ENCODE data around the gene PTH1R.

The PTH1R gene

DNA sequence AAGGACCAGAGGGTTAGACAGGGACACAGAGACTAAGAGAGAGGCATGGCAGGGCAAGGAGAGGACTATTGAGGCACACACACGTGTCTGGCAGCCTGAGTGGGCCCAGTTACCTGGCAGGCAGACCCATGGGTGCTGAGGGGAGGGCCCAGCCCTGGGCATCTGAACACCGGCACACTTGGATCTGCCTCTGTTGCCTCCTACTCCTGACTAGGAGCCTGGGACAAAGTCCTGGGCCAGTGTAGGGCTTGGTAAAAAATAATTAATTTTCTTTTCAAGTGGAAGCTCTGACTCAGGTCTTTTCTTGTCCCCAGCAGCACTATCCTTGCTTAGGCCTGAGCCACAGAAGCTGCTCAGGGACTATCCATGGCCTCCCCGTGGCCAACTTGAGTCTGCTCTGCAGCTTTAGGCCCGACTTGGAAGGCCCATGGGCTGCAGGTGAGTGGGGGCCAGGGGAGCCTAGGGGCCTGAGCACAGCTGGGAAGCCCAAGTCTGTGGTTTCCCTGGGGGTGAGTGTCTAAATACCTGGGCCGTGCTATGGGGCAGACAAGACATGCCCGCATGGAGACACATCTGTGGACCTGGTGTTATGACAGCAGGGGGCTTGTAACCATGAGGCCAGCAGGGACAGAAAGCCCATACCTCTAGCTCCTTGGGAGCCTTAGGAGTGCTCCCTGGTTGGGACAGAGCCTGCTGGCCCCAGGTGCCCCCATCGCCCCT, at the start of gene PTH1R:
TSS of gene PTH1R (plus strand) at position 316 of the 720 bp plus-strand sequence. CDS start 5,839 bp downstream, outside the sequence.
- DNase-seq (ENCODE audit: low read depth in 3 of 3, low spot score in 1 of 3), result no peak

DNA sequence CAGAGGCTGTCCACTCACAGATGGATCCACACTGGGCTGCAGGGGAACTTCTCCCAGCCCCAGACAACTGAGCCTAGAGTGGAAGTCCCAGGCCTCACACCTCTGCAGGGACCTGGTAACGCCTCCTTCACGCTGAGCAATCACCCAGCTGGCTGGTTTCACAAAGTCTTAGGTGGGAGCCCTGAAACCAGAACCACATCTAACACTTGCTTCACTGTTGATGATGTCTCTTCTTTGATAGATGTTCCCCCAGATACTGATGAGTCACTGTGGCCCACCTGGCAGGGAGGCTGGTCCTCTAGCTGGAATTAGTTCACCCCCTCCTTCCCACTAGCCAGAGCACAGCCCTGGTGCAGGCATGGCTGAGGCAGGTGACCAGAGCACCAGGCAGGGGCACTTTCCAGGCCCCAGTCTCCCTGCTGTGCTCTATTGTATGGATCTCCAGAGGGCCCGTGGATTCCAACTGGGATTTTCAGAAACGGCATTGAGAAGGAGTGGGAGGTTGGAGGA, 47.8 kb upstream of the PTH1R start:
- DNase-seq (ENCODE audit: low read depth in 3 of 3, low spot score in 1 of 3), result no peak

DNA sequence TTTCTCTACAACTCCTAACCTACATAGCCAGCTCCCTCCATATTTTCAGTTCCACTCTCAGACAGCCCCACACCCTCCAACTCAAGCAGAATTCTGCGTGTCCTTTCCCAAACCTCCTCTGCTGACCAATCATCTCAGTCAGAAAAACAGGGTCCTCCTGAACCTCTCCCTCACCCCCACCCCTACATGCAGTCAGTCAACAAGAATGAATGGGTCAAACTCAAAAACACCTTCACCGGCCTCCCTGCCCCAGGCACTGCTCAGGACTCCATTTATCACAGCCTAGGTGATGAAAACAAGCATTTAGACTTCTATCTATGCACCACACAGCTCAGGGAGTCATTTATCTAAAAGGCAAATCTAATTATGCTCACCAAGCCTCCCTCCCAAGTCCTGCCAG, 46.7 kb upstream of the PTH1R start:
- DNase-seq (ENCODE audit: low read depth in 3 of 3, low spot score in 1 of 3), result no peak

DNA sequence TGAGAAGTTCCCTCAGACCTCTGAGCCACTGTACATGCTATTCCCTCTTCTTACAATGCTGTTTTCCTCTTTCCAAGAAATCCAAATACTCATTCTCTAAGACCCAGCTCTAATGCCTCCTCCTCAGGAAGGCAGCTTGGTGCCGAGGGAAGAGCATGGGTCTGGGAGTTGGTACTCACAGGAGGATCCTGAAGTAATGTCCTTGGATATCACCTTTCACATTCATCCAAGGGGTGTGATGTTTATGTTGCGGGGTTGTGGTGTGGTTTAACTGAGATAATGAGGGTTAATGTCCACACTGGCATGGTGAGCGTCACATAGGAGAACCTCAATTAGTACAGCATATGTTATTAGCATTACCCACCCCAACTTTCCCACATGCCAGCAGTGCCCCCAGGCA, 46.2 kb upstream of the PTH1R start:
- no peak for DNase-seq (ENCODE audit: low read depth in 3 of 3, low spot score in 1 of 3)

DNA sequence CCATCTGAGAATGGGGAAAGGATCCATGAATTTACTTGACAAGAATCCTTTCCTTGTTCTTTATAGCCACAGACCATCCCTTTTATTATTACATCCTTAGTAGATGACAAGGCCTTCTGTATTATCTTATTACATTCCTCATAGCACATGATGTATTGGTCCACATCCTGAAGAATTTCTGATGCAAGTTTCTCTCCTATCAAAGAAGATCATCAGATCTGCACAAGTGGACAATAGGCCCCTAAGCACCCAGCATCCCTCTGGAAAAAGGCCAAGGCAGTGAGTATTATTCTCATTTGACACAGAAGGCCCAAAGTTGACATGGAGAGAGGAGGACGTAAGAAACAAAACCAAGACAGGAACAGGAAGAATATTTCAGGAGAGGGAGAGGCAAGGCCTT, 45.7 kb upstream of the PTH1R start:
- no peak for DNase-seq (ENCODE audit: low read depth in 3 of 3, low spot score in 1 of 3)

DNA sequence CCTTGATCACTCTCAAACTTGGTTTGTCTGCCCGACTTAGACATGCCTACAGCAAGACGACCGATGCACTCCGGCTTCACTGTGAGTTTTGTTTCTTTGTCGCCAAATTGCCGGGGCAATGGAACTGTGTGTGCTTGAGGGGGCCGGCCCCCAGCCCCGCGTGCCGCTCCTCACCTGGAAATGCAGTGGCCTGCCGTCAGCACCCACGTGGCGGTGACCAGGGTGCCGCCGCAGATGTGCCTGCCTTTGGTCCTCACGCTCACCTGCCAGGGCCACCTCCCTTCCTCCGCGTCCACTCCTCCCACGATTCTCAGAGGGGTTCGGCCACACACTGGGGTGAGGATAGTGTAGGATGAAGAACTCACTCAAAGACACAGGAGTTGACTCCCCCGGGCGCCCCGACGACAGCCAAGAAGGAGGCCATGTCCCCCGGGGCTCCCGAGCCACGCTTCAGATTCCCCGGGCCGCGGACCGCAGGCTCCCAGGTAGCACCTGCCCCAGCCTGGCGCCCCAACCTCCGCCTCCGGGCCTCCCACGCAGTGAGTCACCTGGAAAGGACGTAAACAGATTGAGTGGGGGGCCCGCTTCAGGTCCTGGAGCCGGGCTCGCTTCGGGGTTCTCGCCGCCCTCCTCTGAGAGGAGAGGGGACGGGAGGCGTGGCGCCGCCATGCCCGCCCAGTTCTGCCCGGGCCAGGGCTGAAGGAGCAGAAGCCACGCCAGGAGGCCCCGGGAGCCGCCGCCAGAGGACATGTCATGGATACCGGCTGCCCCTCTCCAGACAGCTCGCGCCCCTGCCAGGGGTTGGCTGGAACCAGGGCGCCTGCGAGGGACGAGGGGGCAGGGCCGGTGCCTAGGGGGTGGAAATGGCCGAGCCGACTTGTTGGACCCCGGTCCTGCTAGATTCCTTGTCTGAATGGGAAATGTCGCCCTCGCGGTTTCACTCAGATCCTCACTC, 43.9 kb upstream of the PTH1R start:
- no peak for DNase-seq (ENCODE audit: low read depth in 3 of 3, low spot score in 1 of 3)

DNA sequence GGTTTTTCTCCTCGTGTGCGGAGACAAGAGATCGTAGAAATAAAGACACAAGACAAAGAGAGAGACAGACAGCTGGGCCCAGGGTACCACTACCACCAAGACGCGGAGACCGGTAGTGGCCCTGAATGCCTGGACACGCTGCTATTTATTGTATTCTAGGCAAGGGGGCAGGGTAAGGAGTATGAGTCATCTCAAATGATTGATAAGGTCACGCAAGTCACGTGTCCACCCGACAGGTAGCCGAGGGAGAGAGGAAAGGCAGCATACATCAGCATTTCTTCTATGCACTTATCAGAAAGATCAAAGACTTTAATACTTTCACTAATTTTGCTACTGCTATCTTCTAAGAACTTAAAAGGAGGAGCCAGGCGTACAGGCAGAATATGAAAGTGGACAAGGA, 42.5 kb upstream of the PTH1R start:
- no peak for DNase-seq (ENCODE audit: low read depth in 3 of 3, low spot score in 1 of 3)

DNA sequence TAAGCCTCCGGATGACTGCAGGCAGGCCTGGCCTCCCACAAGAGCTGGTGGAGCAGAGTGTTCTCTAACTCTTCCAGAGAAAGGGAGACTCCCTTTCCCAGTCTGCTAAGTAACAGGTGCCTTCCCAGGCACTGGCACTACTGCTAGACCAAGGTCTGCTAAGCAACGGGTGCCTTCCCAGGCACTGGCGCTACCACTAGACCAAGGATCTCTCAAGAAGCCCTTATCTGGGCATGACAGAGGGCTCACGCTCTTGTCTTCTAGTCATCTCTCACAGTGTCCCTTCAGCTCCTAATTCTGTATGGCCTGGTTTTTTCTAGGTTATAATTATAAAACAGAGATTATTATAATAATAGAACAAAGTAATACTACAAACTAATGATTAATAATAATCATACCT, 42.0 kb upstream of the PTH1R start:
- no peak for DNase-seq (ENCODE audit: low read depth in 3 of 3, low spot score in 1 of 3)

DNA sequence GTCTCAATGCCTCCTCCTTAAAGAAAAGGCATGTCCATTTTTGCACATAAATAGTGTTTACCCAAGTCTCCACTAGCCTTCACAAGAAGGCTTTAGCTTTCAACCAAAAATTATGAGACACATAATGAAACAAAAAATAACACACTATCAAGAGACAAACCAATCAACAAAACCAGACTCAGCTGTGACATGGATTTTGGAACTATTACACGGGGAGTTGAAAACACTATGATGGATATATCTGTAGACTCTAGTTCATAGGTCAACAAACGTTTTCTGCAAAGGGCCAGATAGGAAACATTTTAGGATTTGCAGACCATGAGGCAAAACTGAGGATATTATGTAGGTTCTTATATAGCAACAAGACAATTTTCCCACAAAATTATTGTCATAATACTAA, 39.2 kb upstream of the PTH1R start:
- no peak for DNase-seq (ENCODE audit: low read depth in 3 of 3, low spot score in 1 of 3)

DNA sequence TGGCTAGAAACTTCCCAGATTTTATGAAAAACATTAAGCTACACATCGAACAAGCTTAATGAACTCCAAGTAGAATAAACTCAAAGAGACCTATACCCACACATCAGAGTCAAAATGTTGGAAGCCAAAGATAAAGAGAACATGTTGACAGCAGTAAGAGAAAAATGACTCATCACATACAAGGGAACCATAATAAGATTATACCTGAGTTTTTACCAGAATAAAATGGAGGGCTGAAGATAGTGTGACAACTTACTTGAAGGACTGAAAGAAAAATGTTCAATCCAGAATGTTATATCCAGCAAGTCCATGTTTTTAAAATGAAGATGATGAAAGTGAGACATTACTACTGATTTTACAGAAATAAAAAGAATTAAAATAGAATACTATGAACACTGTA, 37.0 kb upstream of the PTH1R start:
- no peak for DNase-seq (ENCODE audit: low read depth in 3 of 3, low spot score in 1 of 3)

DNA sequence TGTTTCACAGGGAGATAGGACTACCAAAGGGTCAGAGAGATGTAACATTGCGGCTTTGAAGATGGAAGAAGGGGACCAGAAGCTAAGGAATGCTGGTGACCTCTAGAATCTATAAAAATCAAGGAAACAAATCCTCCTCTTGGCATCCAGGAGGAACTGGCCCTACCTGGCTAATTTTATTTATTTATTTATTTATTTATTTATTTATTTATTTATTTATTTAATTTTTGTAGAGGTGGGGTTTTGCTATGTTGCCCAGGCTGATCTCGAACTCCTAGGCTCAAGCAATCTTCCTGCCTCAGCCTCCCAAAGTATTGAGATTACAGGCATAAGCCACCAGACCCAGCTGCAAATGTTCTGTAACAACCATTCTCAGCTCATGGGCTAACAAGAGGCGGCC, 34.0 kb upstream of the PTH1R start:
- DNase-seq (ENCODE audit: low read depth in 3 of 3, low spot score in 1 of 3), result no peak

DNA sequence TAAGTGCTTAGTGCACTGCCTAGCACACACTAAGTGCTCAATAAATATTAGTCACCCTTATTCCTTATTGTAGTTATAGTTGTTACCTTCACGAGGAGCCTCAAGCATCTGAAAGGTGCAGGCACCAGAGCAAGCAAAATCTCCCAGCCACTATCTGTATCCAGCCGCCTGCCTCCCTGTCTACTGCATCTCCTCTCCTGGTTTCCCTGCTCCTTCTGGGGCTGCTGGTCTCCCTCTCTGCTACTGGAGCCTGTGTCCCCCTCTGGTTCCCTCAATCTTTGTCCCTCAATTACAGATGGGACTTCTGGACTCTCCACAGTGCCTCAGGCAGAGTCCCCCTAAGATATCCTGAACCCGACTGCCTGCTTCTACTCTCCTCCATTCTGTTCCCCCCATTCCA, 33.1 kb upstream of the PTH1R start:
- DNase-seq (ENCODE audit: low read depth in 3 of 3, low spot score in 1 of 3), result no peak

DNA sequence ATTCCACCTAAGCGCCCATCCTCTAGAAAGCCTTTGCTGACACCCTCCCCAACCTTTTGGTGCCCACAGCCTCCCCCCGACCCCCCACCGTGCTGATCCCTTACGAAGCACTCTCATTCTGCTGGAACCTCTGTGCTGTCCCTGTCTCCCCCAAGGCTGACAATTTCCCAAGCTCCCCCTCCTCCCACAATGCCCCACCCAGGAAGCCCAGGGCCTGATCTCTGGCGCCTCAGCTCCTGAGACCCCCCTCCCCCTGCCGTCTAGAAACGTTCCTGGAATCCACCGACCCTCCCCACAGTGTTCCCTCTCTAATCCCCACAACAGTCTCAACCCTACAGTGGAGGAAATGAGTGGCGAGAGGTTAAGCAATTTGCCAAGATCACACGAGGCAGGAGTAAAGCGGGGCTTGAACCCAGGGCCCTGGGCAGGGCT, 32.6 kb upstream of the PTH1R start:
- no peak for DNase-seq (ENCODE audit: low read depth in 3 of 3, low spot score in 1 of 3)

DNA sequence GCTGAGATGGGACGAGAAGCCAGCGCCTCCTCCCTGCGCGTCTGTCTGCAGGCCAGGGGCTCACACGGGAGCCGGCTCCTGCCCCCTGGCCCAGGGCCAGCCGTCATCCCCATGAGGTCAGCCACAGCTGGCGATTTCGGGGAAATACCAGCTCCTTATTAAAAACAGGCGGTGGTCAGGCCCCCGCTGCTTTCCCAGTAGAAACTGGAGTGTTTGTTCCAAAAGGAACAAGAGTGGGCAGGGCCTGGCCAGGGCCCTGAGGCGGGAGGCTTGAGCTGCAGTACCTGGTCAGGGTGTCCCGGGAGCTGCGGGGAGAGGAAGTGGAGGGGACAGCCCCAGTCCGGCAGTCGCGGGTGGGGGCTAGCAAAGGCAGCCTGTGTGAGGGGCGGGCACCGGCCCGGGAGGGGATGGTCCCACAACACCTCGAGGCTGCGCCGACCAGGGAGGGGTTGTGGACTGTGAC, 32.1 kb upstream of the PTH1R start:
- no peak for DNase-seq (ENCODE audit: low read depth in 3 of 3, low spot score in 1 of 3)

DNA sequence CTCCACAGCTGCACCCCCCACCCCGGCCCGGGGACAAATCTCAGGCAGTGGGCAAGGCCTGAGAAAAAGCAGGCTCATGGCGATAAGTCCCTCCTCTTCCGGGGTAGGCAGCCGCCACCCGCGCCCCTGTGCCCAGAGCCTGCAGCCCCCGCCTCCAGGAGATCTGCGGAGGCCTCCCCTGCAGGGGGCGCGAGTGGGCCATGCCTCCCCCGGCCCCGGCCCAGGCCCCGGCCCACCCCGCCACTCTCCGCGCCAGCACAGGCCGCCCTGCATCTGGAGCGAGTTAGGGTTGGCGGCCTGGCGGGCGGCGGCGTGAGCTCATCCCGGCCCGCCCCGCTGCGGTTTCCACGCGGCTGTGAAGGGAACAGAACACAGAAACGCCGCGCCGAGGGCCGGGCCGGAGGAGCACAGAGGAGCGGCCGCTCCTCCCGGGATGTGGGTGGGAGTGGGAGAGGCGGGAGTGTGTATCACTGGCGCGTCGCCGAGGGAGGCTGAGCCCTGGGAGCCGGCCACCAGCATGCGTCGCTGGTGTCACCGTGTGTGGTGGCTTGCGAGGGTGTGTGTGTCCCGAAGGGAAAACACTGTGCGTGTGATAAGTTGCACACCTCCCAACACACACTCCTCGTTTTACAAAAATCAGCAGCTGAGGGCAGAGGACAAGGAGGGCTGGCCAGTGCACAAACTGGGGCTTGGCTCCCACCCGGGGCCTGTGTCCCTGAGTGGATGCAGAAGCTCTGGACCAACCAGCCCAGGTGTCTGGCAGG, 31.5 kb upstream of the PTH1R start:
- peak; percentile 36 to 64 (median 45) for DNase-seq (ENCODE audit: low read depth in 3 of 3, low spot score in 1 of 3)

DNA sequence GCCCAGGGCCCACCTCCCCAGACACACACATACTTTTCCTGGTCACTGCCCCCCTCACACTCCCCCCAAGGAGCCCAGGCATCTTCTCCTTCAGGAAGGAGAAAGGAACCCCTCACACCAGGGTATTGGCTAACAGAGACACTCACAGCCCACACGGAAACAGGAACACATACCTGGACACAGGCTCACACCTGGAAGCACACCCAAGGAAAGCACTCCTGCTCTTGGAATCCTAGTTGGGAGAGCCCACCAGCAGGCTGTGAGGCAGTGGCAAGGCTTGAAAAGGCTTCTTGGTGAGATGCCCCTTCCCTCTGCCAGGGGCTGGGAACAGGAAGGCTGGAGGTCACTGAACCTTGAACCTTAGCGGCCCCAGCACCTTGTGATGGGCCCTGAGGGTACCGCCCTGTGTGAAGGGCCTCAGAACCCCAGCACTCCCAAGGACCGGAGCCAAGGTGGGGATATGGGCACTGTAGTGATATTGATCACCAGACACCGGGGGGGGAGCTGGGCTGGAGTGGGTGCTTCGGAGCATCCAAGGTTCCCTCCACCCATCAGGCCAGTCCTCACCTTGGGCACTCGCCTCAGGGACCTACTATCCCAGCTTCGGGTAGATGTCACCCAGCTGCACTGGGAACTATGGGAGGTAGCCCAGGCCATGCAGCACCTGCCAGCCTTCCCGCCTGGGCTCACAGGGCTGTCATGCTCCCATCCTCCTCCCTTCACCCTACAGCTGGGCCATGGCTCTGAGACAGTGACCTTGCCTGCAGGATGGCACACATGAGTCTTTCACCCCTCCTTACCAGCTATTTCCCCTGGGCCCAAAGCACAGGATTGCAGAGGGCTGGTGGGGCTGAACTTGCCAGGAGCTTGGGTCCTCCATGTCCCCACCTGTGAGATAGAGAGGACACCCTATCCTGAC, 30.6 kb upstream of the PTH1R start:
- DNase-seq (ENCODE audit: low read depth in 3 of 3, low spot score in 1 of 3), result no peak

DNA sequence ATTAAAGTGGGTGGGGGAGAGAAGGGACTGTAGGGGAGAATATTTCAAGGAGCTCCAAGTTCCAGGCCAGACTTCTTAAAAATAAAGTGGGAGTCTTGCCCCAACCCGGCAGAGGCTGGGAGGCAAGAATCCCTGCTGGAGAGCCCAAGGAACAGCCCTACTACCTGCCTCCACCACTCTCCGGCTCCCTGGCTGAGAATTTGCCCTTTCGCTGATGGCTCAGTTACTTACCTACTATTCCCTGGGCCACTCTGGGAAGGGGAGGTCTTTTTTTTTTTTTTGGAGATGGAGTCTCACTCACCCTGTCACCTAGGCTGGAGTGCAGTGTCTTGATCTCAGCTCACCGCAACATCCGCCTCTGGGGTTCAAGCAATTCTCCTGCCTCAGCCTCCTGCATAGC, 29.8 kb upstream of the PTH1R start:
- DNase-seq (ENCODE audit: low read depth in 3 of 3, low spot score in 1 of 3), result no peak

DNA sequence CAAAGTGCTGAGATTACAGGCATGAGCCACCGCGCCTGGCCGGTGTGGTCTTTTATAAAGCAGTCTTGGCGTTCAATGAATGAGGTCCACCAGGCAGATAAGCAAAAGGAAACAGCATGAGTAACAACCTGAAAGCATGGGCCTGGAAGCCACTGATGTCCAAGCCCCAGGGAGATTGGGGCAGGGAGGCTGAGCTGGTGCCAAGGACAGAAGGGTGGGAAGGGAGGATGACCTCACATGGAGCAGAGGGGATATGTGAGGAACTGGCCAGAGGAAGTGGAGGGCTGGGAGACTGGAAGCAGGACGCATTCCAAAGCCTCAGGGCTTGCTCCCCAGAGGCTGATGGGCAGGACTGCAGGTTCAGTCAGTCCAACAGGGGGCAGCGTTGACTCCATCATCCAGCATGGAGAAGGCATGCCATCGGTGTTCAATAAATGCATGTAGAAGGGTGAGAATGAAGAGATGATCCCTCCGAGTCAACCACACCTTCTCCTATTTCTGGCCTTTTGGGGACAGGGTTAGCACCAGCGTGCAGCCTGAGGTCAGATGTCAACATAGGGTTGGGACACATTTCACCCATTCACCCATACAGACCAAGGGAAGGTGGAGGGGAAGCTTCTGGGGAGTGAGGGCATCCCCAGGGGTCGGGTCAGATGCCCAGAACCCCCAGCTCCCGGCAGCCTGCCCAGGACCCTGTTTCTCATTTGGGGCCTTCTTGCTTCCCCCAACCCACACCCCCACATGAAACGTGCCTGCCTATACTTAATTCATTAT, 29.1 kb upstream of the PTH1R start:
- DNase-seq (ENCODE audit: low read depth in 3 of 3, low spot score in 1 of 3), result no peak

DNA sequence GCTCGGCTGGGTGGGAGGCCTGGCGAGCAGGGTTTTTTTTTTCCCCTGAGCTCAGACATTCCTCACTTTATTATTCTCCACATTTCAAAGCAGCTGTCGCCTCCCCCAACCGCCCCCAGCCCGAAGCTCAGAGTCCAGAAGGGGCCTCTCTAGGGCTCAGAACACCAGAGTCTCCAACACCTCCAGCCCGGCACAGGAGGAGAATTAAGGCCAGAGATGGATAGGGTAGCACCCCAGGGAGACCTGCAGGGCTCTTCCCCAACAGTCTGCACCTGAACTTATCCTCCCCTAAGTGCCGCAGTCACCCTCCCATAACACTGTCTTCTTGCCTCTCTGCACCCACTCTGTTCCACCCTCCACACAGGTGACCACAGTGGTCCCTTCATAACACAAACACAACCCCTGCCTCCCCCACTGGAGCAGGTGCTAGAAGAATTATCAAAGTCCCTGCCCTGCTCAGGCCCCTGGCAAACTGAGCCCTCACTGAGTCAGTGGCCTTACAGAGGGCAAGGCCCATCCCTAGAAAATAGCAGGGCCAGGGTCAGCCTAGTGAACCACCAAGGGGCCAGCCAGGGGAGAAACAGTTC, 28.4 kb upstream of the PTH1R start:
- DNase-seq (ENCODE audit: low read depth in 3 of 3, low spot score in 1 of 3), result no peak

All from stimulated activated CD4-positive, alpha-beta T cell treated with anti-CD3 and anti-CD28 coated beads, TNF-alpha, amount 100 ng/mL, for 1 hour (primary cell).